ENCODE results near the gene NEAT1.
"Not testable (repeated sequence)": the region's sequence is repeated elsewhere in the genome, so short reads cannot be mapped to it uniquely, and the experiment has no call there.

DNA sequence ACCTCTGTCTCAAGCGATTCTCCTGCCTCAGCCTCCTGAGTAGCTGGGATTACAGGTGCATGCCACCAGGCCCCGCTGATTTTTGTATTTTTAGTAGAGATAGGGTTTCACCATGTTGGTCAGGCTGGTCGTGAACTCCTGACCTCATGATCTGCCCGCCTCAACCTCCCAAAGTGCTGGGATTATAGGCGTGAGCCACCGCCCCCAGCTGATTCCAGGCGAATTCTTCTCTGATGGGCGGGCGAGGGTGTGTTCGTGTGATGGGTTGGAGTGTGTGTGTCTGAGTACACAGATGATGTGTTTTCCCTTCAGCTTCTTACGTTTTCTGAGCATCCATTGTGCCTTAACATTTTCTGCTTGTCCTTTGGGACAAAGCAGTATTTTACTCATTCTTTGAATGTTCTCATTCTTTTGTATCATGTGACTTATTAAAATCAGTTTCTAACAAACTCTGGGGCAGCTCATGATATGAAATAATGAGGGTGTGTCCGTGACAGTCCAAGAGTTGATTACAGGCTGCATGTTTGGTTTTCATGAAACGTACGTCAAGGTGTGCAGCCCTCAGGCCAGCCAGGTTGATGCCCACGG lies 9.4 kb upstream of the NEAT1 start:
- TF ChIP-seq, protein P1, sequence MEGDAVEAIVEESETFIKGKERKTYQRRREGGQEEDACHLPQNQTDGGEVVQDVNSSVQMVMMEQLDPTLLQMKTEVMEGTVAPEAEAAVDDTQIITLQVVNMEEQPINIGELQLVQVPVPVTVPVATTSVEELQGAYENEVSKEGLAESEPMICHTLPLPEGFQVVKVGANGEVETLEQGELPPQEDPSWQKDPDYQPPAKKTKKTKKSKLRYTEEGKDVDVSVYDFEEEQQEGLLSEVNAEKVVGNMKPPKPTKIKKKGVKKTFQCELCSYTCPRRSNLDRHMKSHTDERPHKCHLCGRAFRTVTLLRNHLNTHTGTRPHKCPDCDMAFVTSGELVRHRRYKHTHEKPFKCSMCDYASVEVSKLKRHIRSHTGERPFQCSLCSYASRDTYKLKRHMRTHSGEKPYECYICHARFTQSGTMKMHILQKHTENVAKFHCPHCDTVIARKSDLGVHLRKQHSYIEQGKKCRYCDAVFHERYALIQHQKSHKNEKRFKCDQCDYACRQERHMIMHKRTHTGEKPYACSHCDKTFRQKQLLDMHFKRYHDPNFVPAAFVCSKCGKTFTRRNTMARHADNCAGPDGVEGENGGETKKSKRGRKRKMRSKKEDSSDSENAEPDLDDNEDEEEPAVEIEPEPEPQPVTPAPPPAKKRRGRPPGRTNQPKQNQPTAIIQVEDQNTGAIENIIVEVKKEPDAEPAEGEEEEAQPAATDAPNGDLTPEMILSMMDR (conservative IDR thresholded peaks at IDR 0.05) = not testable (repeated sequence)
- TF ChIP-seq EZH2 (IDR thresholded peaks at IDR 0.05; ENCODE audit: low read depth) = not testable (repeated sequence)
